ENCODE measurements around the gene ZBTB3. TPM values are rescaled to one million over a fixed set of nuclear protein-coding genes. Genes with fewer than 3 reads are reported as not detected.
A peak's percentile ranks its signal among the peaks of the same experiment; 100 is the strongest.

ZBTB3 gene
- total RNA-seq, 1 donor: 13.0 TPM

DNA sequence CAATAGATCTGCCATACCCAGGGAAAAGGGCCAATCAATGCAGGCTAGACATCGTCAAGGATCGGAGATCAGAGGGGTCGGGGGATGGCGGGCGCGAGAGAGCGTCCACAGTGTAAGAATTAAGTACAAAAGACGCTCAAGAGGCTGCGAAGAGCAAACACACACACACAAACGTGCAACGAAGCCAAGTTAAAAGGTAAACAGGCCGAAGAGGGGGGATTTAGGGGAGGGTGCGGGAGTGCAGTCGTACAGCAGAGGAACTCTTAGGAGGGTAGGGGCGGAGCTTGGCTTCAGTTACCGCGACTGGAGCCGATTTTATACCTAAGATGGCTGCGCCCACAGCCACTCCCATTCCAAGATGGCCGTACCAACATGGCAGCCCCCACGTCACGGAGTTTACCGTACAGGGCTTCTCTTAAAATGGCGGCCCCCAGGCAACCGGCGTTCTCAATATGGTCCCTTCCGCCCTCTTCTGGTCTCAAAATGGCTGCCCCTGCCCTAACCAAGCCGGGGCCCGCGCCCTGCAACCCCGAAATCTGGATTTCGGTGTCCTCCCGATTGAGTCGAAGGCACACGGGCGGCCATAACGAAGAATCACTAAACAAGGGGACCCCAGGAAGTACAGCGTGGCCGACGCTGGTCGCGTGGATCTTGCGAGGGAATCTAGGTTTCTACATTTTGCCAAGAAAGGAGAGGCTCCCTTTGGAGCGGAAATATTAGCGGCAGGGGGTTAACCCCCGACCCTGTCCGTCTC lies 44.5 kb downstream of the ZBTB3 start:
- Histone ChIP-seq H3K4me2 (ENCODE audit: insufficient read depth, low read length) (peak overlapping the region; percentile 98), H3K79me2 (ENCODE audit: insufficient read depth, low read length) (peaks cover 15% of the 10 kb centered on the region), H3K27me3 (ENCODE audit: insufficient read depth, low read length) (no peaks in the 10 kb centered on the region), H3K4me1 (ENCODE audit: insufficient read depth, low read length) (peaks cover 29% of the 10 kb centered on the region), H3K9me3 (ENCODE audit: low read depth, low read length) (no peaks in the 10 kb centered on the region), H3K36me3 (ENCODE audit: insufficient read depth, low read length) (peaks cover 38% of the 10 kb centered on the region), H3K27ac (ENCODE audit: low read depth, low read length) (peak overlapping the region; percentile 86), H2AFZ (ENCODE audit: low read length) (peak overlapping the region; percentile 92), H4K20me1 (ENCODE audit: insufficient read depth, low read length) (no peaks in the 10 kb centered on the region), H3K4me3 (ENCODE audit: insufficient read depth, low read length) (peak overlapping the region; percentile 82)
- DNase-seq (ENCODE audit: insufficient read length, low spot score, missing footprints): peak; percentile 97
- TF ChIP-seq, protein P1, sequence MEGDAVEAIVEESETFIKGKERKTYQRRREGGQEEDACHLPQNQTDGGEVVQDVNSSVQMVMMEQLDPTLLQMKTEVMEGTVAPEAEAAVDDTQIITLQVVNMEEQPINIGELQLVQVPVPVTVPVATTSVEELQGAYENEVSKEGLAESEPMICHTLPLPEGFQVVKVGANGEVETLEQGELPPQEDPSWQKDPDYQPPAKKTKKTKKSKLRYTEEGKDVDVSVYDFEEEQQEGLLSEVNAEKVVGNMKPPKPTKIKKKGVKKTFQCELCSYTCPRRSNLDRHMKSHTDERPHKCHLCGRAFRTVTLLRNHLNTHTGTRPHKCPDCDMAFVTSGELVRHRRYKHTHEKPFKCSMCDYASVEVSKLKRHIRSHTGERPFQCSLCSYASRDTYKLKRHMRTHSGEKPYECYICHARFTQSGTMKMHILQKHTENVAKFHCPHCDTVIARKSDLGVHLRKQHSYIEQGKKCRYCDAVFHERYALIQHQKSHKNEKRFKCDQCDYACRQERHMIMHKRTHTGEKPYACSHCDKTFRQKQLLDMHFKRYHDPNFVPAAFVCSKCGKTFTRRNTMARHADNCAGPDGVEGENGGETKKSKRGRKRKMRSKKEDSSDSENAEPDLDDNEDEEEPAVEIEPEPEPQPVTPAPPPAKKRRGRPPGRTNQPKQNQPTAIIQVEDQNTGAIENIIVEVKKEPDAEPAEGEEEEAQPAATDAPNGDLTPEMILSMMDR (IDR thresholded peaks at IDR 0.05; ENCODE audit: extremely low read depth, low read depth, low read length): no peak

GRCh38 chr11:62708793-62709192 lies 45.2 kb downstream of the ZBTB3 start:
- peak overlapping the region; percentile 82 for H3K4me3 ChIP-seq (ENCODE audit: insufficient read depth, low read length)
- H3K4me2 ChIP-seq (ENCODE audit: insufficient read depth, low read length): peak overlapping the region; percentile 98
- DNase-seq (ENCODE audit: insufficient read length, low spot score, missing footprints): no peak
- H4K20me1 ChIP-seq (ENCODE audit: insufficient read depth, low read length): no peaks in the 10 kb centered on the region
- no peaks in the 10 kb centered on the region for H3K27me3 ChIP-seq (ENCODE audit: insufficient read depth, low read length)
- no peaks in the 10 kb centered on the region for H3K9me3 ChIP-seq (ENCODE audit: low read depth, low read length)
- H3K79me2 ChIP-seq (ENCODE audit: insufficient read depth, low read length): peaks cover 13% of the 10 kb centered on the region
- peaks cover 35% of the 10 kb centered on the region for H3K36me3 ChIP-seq (ENCODE audit: insufficient read depth, low read length)
- H2AFZ ChIP-seq (ENCODE audit: low read length): peak overlapping the region; percentile 92
- peak overlapping the region; percentile 86 for H3K27ac ChIP-seq (ENCODE audit: low read depth, low read length)
- TF ChIP-seq, protein P1 (IDR thresholded peaks at IDR 0.05; ENCODE audit: extremely low read depth, low read depth, low read length): no peak
- H3K4me1 ChIP-seq (ENCODE audit: insufficient read depth, low read length): peaks cover 29% of the 10 kb centered on the region

DNA sequence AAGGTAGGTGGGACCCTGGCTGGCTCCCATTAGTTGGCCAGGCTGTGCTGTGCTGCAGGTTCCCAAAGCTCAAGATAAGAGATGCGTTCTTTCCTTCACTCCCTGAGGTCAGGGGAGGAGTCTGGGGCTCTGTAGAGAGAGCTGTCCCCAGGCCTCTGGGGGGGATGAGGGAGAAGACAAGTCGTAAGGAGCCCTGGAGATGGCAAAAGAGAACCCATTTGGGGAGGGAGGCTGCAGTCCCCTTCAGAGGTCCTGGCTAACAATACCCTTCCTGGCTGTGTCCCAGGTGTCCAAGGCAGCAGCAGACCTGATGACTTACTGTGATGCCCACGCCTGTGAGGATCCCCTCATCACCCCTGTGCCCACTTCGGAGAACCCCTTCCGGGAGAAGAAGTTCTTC lies 45.6 kb downstream of the ZBTB3 start:
- H3K4me2 ChIP-seq (ENCODE audit: insufficient read depth, low read length): peak overlapping the region; percentile 98

More for the DNA sequence above, 45.6 kb downstream of the ZBTB3 start:
- DNase-seq (ENCODE audit: insufficient read length, low spot score, missing footprints): peak; percentile 35
- H3K27me3 ChIP-seq (ENCODE audit: insufficient read depth, low read length): no peaks in the 10 kb centered on the region
- H3K9me3 ChIP-seq (ENCODE audit: low read depth, low read length): no peaks in the 10 kb centered on the region
- H4K20me1 ChIP-seq (ENCODE audit: insufficient read depth, low read length): no peaks in the 10 kb centered on the region
- peak overlapping the region; percentile 82 for H3K4me3 ChIP-seq (ENCODE audit: insufficient read depth, low read length)
- peaks cover 29% of the 10 kb centered on the region for H3K4me1 ChIP-seq (ENCODE audit: insufficient read depth, low read length)
- H2AFZ ChIP-seq (ENCODE audit: low read length): no peak overlapping the region
- TF ChIP-seq, protein P1 (IDR thresholded peaks at IDR 0.05; ENCODE audit: extremely low read depth, low read depth, low read length): no peak
- peak overlapping the region; percentile 86 for H3K27ac ChIP-seq (ENCODE audit: low read depth, low read length)
- peaks cover 31% of the 10 kb centered on the region for H3K36me3 ChIP-seq (ENCODE audit: insufficient read depth, low read length)
- H3K79me2 ChIP-seq (ENCODE audit: insufficient read depth, low read length): peaks cover 13% of the 10 kb centered on the region

Data from osteoblast (primary cell).